ENCODE results near the gene MB21D2.

Gene MB21D2

DNA sequence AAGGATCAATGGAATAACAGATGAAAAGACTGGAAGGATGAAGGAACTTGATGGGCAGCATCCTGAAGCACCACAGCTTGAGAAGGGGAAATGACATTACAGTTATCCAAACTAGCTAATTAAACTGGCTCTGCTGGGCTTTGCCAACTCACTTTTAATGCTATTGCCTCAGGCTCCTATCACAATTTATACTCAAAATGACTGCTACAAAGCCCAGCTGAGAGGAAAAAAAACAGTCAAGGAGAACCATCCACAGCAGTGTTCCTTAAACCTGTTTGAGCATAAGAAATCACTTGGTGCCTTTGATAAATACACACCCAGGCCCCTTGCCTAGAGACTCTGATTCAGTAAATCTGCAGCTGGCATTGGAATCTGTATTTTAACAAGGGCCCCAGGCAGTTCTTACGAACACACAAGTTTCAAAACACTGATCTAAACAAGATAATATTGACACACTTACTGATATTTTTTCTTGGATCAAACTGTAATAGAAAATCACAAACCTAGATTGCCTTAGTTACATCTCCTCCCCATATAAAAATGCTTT, 85.8 kb downstream of the MB21D2 start:
- no peak for DNase-seq

GRCh38 chr3:192831111-192831644, 86.5 kb downstream of the MB21D2 start:
- DNase-seq, result no peak

GRCh38 chr3:192830291-192831110, 87.2 kb downstream of the MB21D2 start:
- peak; percentile 94 for DNase-seq

DNA sequence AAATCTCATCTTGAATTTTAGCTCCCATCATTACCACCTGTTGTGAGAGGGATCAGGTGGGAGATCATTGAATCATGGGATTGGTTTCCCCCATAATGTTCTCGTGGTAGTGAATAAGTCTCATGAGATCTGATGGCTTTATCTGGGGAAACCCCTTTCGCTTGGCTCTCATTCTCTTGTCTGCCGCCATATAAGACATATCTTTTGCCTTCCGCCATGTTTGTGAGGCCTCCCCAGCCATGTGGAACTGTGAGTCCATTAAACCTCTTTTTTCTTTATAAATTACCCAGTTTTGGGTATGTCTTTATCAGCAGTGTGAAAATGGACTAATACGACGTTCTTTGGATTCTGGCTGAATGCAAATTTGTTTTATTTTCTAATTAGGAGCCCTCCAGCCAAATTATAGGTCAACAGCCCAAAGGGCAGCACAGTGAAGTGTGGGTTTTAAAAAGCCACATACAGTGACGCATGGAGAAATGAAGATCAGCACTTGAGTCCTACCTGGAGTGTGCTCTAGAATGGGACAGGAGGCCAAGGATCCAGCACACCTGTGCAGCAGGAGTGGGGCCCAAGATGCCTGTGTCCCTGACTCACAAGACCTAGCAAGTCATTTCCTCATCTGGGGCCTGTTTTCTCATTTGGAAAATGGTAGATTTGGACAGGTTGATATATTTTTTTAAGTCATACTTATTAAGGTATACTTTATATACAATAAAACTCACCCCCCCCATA, 89.6 kb downstream of the MB21D2 start:
- DNase-seq, result no peak

- no peak for DNase-seq
Observed at GRCh38 chr3:192827208-192827607, 90.4 kb downstream of the MB21D2 start.

GRCh38 chr3:192826214-192827006, 91.2 kb downstream of the MB21D2 start:
- DNase-seq, result no peak

DNA sequence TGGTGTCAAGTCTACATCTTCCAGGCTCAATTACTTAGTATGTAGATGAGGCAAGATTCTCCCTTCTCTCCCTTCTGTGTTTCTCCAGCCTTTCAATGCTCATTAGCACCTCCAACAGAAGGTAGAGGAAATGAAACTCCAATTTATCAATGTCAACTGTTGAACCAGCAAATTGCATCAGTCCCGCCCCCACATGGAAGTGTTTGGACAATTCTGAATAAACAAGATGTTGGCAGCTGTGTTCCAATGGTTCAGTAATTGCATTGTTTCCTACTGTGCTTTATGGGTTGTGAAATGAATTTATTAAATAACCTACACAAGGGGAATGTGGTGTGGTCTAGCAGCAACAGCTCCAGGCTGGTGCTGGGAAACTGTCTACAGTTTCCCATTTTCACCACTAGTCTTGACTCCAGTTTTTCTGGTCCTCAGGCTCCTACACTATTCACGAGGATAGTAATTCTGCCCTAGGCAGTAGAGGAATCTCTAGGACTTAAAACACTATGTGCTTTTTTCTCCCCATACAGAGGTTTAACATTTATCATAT, 91.9 kb downstream of the MB21D2 start:
- DNase-seq, result peak; percentile 68

DNA sequence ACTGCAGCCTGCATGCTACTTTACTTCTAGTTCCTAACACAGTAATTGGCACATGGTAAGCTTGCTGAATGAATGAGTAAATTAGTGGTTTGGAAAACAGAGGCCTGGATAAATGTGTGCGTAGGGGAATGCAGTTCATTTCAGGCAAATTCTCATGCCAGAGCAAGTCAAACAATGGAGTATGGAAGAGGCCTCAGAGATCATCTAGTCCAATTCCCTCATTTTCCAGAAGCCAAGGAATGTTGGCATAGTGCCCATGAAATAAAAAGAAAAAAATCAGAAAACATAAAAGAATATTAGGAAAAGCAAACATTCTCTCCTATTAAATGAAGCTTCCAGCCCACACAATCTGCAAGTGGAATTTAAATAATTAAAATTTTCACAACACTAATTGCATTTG, 92.4 kb downstream of the MB21D2 start:
- DNase-seq, result no peak

- no peak for DNase-seq
Observed at GRCh38 chr3:192824313-192824712, 93.3 kb downstream of the MB21D2 start.

DNA sequence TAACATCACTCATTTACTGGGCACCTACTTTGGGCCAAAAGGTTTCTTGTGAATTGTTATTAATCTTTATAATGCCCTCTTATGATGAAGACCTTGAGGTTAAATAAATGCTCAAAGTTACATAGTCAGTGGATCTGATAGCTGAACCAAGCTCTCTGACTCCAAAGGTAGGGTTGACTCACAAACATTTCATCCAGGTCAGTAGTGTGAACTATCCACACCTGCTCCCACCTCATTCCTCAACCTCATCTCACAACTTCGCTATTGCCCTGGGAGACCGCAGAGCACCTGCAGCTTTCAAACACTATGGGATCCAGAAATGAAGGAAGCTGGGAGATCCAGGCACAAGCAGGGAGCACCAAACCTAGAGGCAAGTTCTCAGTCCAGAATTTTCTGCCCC, 96.5 kb downstream of the MB21D2 start:
- no peak for DNase-seq

- no peak for DNase-seq
Observed at GRCh38 chr3:192820161-192820560, 97.5 kb downstream of the MB21D2 start.

DNA sequence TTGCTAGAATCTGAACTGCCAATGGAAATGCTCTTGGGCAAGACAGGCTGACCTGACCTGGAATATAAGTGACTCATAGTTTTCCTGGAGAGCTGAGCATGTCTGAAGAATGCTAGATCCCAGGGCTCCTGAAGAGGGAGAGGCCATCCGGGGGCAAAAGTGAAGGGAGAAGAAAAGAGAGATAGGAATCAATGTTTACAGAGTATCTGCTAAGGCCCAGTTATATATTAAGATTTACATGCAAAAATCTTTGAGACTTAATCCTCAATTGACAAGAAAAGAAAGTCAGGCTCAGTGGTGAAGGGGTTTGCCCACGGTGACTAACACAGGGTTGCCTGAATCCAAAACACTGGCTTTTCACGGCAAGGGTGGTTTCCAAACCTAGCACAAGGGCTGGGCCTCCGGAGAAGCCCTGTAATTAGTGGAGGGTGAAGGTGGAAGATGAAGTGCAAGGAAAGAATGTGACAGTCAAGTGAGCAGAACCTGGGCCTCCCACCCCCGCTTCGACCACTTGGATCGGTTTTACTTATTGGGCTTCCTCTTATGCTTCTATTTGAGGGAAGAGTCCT, 98.6 kb downstream of the MB21D2 start:
- no peak for DNase-seq

- no peak for DNase-seq
Observed at GRCh38 chr3:192818126-192818525, 99.5 kb downstream of the MB21D2 start.

DNA sequence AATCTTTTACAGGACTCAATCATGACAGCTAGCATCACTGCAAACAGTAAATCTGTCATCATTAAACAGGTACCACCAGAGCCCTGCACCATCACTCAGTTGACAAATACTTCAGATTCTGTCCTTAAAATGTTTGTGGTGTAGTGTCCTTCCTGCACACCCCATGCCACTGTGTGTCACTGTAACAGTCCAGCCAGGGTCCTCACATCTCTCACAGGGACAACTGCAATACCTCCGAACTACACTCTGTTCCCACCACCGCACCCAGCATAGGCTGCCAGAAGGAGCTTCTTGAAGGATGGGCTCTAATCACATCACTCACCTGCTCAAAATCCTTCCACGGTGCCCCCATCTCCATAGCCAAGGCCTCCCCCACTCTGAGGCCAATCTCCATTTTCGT, 100.2 kb downstream of the MB21D2 start:
- DNase-seq, result no peak

- DNase-seq, result no peak
Observed at GRCh38 chr3:192817053-192817452, 100.6 kb downstream of the MB21D2 start.

GRCh38 chr3:192816351-192816750, 101.3 kb downstream of the MB21D2 start:
- peak; percentile 20 for DNase-seq

DNA sequence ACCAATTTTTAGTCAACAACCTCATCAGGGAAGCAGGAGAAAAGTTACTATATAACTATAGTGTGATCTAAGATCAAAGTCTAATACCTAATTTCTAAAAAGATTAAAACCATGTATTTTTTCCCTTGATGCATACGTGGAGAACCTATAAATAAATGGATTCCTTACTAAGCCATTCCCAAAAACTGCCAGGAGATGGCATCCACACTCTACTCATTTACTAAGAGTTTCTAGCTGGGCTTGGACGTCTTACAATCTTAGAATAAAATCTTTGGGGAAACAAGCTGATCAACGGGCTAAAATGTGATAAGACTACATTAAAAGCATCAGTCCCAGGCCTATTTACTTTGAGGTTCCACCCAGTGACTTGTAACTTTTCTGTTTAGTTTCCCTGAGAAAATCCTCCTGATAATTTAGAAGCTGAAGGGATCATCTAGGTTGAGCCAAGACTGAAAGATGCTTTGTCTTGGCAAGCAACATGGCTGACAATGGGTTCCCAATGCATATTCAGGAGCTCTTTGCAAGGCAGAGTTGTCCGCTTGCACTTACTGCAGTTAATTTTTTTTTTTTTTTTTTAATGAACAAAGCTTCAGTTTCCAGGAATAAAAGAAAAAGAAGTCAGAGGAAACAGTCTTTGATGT, 104.8 kb downstream of the MB21D2 start:
- no peak for DNase-seq

GRCh38 chr3:192805711-192806110, 111.9 kb downstream of the MB21D2 start:
- no peak for DNase-seq

- no peak for DNase-seq
Observed at GRCh38 chr3:192804502-192804901, 113.2 kb downstream of the MB21D2 start.

GRCh38 chr3:192802957-192803899, 114.4 kb downstream of the MB21D2 start:
- DNase-seq, result peak; percentile 62

DNA sequence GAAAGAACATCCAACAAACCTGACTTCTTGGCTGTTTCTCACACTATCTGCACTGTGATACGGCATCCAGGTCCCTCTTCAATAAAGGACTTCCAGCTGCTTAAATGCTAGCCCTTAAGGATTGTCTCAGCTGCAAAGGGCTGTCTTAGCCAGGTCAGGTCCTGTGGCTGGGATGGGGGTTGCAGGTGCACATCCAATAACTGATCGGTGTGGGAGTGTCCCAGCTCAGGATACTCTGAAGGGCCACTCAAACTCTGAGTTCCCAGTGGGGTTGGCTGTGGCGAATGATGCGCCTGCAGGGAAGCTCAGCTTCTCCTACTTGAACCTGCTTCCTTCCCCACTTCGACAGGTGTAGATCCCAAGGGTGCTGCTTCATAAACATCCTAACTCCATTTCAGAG, 115.7 kb downstream of the MB21D2 start:
- no peak for DNase-seq

All from DMS 273 treated with DMSO at 0.1 percent for 48 hours (cell line).